B cell (primary cell): Measurements from ENCODE around the gene MBNL2.

ENCODE experiments used
- CTCF ChIP-seq: fragments of 200-600 bp; IDR thresholded peaks from one replicate; pipeline ENCODE4 v1.8.0; 2022; ENCODE audit warnings: antibody characterized with exemption, mild to moderate bottlenecking
- EZH2 ChIP-seq: IDR thresholded peaks from 2 replicates; pipeline ENCODE4 v1.6.1; 2012; ENCODE audit warnings: borderline replicate concordance, low read depth, mild to moderate bottlenecking, moderate library complexity, low read length; ENCODE audit not compliant: insufficient read depth, poor library complexity, severe bottlenecking

GRCh38 chr13:97284558-97284957, 62.4 kb downstream of the MBNL2 start:
- TF ChIP-seq CTCF (no peak), EZH2 (no peak)
